PC-9 (cell line): ENCODE results near the gene OCA2.

Experiments used
- CTCF ChIP-seq: fragments of 200-600 bp; sonication (generic); conservative IDR thresholded peaks from 2 replicates; pipeline ENCODE4 v1.6.1; 2017; ENCODE audit warnings: mixed run types, antibody characterized with exemption, mild to moderate bottlenecking, moderate library complexity
- EZH2 ChIP-seq: fragments of 200-600 bp; sonication (generic); IDR thresholded peaks from 2 replicates; pipeline ENCODE4 v1.8.0; 2017; ENCODE audit warnings: antibody characterized with exemption, low read depth

GRCh38 chr15:27861171-27861570 is 237.9 kb downstream of the OCA2 start:
- TF ChIP-seq CTCF (no peak), EZH2 (no peak)
